HepG2 (cell line): ENCODE data around the gene GCLM. TPM values are rescaled to one million over a fixed set of nuclear protein-coding genes. Genes with fewer than 3 reads are reported as not detected.
A peak's percentile ranks its signal among the peaks of the same experiment; 100 is the strongest.

ENCODE experiments used
- ATF7 ChIP-seq, 2 experiments: fragments of 450-650 bp in 1 of 2; sonication (generic) in 1 of 2; formaldehyde crosslinking in 1 of 2; IDR thresholded peaks; 2 replicates each; pipeline versions ENCODE4 v1.4.0 to v1.6.1; 2016 to 2020; ENCODE audit warnings: antibody characterized with exemption in 1 of 2, mild to moderate bottlenecking in 1 of 2, missing genetic modification reagents in 1 of 2
- GFI1 ChIP-seq: sonication (generic); formaldehyde crosslinking; IDR thresholded peaks from 2 replicates; pipeline ENCODE4 v1.5.0; 2020; ENCODE audit warnings: missing genetic modification reagents, mild to moderate bottlenecking, borderline replicate concordance
- HMG20B ChIP-seq: conservative IDR thresholded peaks from 2 replicates; pipeline ENCODE4 v1.6.1; 2016; ENCODE audit warnings: missing genetic modification reagents, missing compliant biosample characterization
- HNRNPH1 ChIP-seq: fragments of 200-400 bp; formaldehyde crosslinking; optimal IDR thresholded peaks from 2 replicates; pipeline ENCODE3; 2017; ENCODE audit warnings: mild to moderate bottlenecking, low read depth, low read length
- NCOA5 ChIP-seq: sonication (generic); formaldehyde crosslinking; IDR thresholded peaks from 2 replicates; pipeline ENCODE4 v1.4.0; 2020; ENCODE audit warnings: missing genetic modification reagents
- NCOR1 ChIP-seq: fragments of 200-600 bp; sonication (generic); IDR thresholded peaks from 2 replicates; pipeline ENCODE4 v1.7.0; 2017; ENCODE audit warnings: antibody characterized with exemption, low read length, borderline replicate concordance
- REXO4 ChIP-seq: sonication (generic); formaldehyde crosslinking; IDR thresholded peaks from 2 replicates; pipeline ENCODE4 v1.8.0; 2022; ENCODE audit warnings: missing genetic modification reagents, mild to moderate bottlenecking, borderline replicate concordance
- RFX5 ChIP-seq: IDR thresholded peaks from 2 replicates; pipeline ENCODE4 v1.6.1; 2011; ENCODE audit warnings: low read depth, low read length, improper control_type of control experiment
- SRSF1 ChIP-seq: fragments of 200-400 bp; formaldehyde crosslinking; optimal IDR thresholded peaks from 2 replicates; pipeline ENCODE3; 2017; ENCODE audit warnings: mild to moderate bottlenecking, low read depth, low read length, moderate library complexity
- TCF7L2 ChIP-seq: IDR thresholded peaks from 2 replicates; pipeline ENCODE4 v1.6.1; 2011; ENCODE audit warnings: mild to moderate bottlenecking, low read depth, low read length, moderate library complexity
- TGIF2 ChIP-seq: IDR thresholded peaks from 2 replicates; pipeline ENCODE4 v1.6.1; 2016; ENCODE audit warnings: control low read depth, missing compliant biosample characterization
- YY1 ChIP-seq: IDR thresholded peaks from 2 replicates; pipeline ENCODE4 v1.6.1; 2011; ENCODE audit warnings: low read length, low read depth, moderate library complexity, mild to moderate bottlenecking; ENCODE audit not compliant: insufficient read depth, insufficient replicate concordance
- ZNF124 ChIP-seq: sonication (generic); formaldehyde crosslinking; IDR thresholded peaks from 2 replicates; pipeline ENCODE4 v1.4.0; 2020; ENCODE audit warnings: missing genetic modification reagents
- ZNF232 ChIP-seq: sonication (generic); formaldehyde crosslinking; IDR thresholded peaks from 2 replicates; pipeline ENCODE4 v1.4.0; 2020; ENCODE audit warnings: missing genetic modification reagents, borderline replicate concordance
- ZNF234 ChIP-seq: sonication (generic); formaldehyde crosslinking; conservative IDR thresholded peaks from 2 replicates; pipeline ENCODE4 v1.5.1; 2020; ENCODE audit warnings: mild to moderate bottlenecking, missing genetic modification reagents
- ZNF296 ChIP-seq: sonication (generic); formaldehyde crosslinking; conservative IDR thresholded peaks from 2 replicates; pipeline ENCODE4 v1.5.0; 2020; ENCODE audit warnings: mild to moderate bottlenecking, missing genetic modification reagents
- ZNF543 ChIP-seq: sonication (generic); formaldehyde crosslinking; IDR thresholded peaks from 2 replicates; pipeline ENCODE4 v1.4.0; 2020; ENCODE audit warnings: mild to moderate bottlenecking, missing genetic modification reagents
- ZNF563 ChIP-seq: sonication (generic); formaldehyde crosslinking; IDR thresholded peaks from 2 replicates; pipeline ENCODE4 v1.8.0; 2022; ENCODE audit warnings: mild to moderate bottlenecking, moderate library complexity, missing genetic modification reagents
- ZNF644 ChIP-seq: IDR thresholded peaks from 2 replicates; pipeline ENCODE4 v1.6.1; 2016; ENCODE audit warnings: low read depth
- polyA plus RNA-seq, 8 experiments: library from polyadenylated mRNA; depleted of rRNA in 3 of 8; stranded (reverse) in 7 of 8; unstranded in 1 of 8; fragments of >200 nt; fragmentation: Illumina TruSeq in 4 of 8; extraction: Trizol in 4 of 8; gene quantifications; 2 replicates each; pipeline versions ENCODE4 v1.2.1 to v1.2.3, GENCODE V29; 2011 to 2016; ENCODE audit warnings: low read depth in 4 of 8, missing spikeins in 1 of 8, mixed read lengths in 1 of 8; ENCODE audit not compliant: insufficient read depth in 1 of 8
- total RNA-seq, 5 experiments: library from RNA; depleted of rRNA; stranded (reverse); fragments of >200 nt; fragmentation: Illumina TruSeq; extraction: Trizol; gene quantifications; 2 replicates each; pipeline ENCODE4 v1.2.3, GENCODE V29; 2016; ENCODE audit warnings: low read depth in 1 of 5
- TF ChIP-seq, protein P1 (sequence below): sonication (generic); formaldehyde crosslinking; IDR thresholded peaks from 2 replicates; pipeline ENCODE4 v1.4.0; 2020; ENCODE audit warnings: missing genetic modification reagents
- TF ChIP-seq, protein P2 (sequence below): sonication (generic); formaldehyde crosslinking; IDR thresholded peaks from 2 replicates; pipeline ENCODE4 v1.8.1; 2023; ENCODE audit warnings: mild to moderate bottlenecking, inconsistent platforms, moderate library complexity, missing genetic modification reagents, borderline replicate concordance
- TF ChIP-seq, protein P3 (sequence below): IDR thresholded peaks from 2 replicates; pipeline ENCODE4 v1.6.1; 2016
- TF ChIP-seq, protein P4 (sequence below): IDR thresholded peaks from 2 replicates; pipeline ENCODE4 v1.6.1; 2012; ENCODE audit warnings: inconsistent platforms
- TF ChIP-seq, protein P5 (sequence below): sonication (generic); formaldehyde crosslinking; IDR thresholded peaks from 2 replicates; pipeline ENCODE4 v1.4.0; 2020; ENCODE audit warnings: mild to moderate bottlenecking, missing genetic modification reagents

The GCLM gene
- total and polyA plus RNA-seq, 2 of the 13 experiments (the other 11 are each of a cell fraction or from before 2014, with no cell fraction given) = 8.7 to 29.9 TPM

DNA sequence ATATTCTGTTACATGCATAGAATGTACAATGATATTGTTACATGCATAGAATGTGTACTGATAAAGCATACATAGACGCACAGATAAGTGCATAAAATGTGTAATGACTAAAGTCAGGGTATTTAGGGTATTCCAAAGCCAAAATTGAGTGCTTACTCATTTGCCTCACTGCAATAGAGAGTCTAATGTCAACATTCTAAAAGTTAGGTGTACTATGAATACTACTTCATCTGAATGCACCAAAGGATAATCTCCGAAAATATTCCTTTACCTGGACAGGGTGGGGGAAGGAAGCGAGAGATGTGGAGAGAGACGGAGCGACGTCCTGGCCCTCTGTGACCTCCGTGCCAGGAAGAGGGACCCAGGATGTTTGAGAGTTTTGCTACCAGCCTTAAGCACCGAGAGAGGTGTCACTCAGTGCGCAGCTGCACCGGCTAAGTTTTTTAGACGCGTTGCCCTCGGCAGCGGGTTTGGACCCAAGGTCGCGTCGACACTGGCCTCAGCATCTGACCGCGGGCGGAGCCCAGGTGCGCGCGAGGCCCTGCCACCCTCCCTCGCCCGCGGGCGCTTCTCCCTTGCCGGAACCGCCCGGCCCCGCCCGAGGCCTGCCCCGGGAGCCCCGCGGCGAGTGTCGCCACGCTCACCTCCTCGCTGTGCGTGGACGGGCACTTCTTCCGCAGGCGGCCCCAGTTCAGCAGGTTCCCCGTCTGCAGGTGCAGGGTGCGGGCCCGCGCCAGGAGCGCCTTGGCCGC is 660 bp downstream of the GCLM start (continued):
- TF ChIP-seq, protein P1, sequence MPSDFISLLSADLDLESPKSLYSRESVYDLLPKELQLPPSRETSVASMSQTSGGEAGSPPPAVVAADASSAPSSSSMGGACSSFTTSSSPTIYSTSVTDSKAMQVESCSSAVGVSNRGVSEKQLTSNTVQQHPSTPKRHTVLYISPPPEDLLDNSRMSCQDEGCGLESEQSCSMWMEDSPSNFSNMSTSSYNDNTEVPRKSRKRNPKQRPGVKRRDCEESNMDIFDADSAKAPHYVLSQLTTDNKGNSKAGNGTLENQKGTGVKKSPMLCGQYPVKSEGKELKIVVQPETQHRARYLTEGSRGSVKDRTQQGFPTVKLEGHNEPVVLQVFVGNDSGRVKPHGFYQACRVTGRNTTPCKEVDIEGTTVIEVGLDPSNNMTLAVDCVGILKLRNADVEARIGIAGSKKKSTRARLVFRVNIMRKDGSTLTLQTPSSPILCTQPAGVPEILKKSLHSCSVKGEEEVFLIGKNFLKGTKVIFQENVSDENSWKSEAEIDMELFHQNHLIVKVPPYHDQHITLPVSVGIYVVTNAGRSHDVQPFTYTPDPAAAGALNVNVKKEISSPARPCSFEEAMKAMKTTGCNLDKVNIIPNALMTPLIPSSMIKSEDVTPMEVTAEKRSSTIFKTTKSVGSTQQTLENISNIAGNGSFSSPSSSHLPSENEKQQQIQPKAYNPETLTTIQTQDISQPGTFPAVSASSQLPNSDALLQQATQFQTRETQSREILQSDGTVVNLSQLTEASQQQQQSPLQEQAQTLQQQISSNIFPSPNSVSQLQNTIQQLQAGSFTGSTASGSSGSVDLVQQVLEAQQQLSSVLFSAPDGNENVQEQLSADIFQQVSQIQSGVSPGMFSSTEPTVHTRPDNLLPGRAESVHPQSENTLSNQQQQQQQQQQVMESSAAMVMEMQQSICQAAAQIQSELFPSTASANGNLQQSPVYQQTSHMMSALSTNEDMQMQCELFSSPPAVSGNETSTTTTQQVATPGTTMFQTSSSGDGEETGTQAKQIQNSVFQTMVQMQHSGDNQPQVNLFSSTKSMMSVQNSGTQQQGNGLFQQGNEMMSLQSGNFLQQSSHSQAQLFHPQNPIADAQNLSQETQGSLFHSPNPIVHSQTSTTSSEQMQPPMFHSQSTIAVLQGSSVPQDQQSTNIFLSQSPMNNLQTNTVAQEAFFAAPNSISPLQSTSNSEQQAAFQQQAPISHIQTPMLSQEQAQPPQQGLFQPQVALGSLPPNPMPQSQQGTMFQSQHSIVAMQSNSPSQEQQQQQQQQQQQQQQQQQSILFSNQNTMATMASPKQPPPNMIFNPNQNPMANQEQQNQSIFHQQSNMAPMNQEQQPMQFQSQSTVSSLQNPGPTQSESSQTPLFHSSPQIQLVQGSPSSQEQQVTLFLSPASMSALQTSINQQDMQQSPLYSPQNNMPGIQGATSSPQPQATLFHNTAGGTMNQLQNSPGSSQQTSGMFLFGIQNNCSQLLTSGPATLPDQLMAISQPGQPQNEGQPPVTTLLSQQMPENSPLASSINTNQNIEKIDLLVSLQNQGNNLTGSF (CRISPR knock-in tag) = no peak
- TF ChIP-seq ATF7 (IDR thresholded peaks at IDR 0.05) (no peak), ATF7 (CRISPR knock-in tag; IDR thresholded peaks at IDR 0.05) (no peak), TGIF2 (no peak), SRSF1 (no peak), NCOR1 (no peak), ZNF124 (CRISPR knock-in tag) (0 out of 2 replicates have a peak, but pooled peaks have one; percentile 44), ZNF644 (CRISPR knock-in tag) (no peak), HMG20B (no peak), ZNF563 (no peak), RFX5 (no peak), TCF7L2 (no peak), ZNF543 (CRISPR knock-in tag) (no peak), NCOA5 (CRISPR knock-in tag) (no peak), REXO4 (no peak), ZNF296 (CRISPR knock-in tag) (no peak), ZNF234 (CRISPR knock-in tag) (0 out of 2 replicates have a peak, but pooled peaks have one; percentile 38), GFI1 (CRISPR knock-in tag) (no peak), HNRNPH1 (no peak), ZNF232 (CRISPR knock-in tag) (no peak), YY1 (no peak)
- TF ChIP-seq, protein P2, sequence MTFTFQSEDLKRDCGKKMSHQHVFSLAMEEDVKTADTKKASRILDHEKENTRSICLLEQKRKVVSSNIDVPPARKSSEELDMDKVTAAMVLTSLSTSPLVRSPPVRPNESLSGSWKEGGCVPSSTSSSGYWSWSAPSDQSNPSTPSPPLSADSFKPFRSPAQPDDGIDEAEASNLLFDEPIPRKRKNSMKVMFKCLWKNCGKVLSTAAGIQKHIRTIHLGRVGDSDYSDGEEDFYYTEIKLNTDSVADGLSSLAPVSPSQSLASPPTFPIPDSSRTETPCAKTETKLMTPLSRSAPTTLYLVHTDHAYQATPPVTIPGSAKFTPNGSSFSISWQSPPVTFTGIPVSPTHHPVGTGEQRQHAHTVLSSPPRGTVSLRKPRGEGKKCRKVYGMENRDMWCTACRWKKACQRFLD = no peak
- TF ChIP-seq, protein P3, sequence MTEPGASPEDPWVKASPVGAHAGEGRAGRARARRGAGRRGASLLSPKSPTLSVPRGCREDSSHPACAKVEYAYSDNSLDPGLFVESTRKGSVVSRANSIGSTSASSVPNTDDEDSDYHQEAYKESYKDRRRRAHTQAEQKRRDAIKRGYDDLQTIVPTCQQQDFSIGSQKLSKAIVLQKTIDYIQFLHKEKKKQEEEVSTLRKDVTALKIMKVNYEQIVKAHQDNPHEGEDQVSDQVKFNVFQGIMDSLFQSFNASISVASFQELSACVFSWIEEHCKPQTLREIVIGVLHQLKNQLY = no peak
- TF ChIP-seq, protein P4, sequence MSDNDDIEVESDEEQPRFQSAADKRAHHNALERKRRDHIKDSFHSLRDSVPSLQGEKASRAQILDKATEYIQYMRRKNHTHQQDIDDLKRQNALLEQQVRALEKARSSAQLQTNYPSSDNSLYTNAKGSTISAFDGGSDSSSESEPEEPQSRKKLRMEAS = peak; percentile 62
- TF ChIP-seq, protein P5, sequence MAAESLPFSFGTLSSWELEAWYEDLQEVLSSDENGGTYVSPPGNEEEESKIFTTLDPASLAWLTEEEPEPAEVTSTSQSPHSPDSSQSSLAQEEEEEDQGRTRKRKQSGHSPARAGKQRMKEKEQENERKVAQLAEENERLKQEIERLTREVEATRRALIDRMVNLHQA (CRISPR knock-in tag) = no peak
